HepG2 (cell line): ENCODE data around the gene CFAP92. TPM values are rescaled to one million over a fixed set of nuclear protein-coding genes. Genes with fewer than 3 reads are reported as not detected.
A peak's percentile ranks its signal among the peaks of the same experiment; 100 is the strongest.

ENCODE experiments used
- AFF4 ChIP-seq: sonication (generic); formaldehyde crosslinking; IDR thresholded peaks from 2 replicates; pipeline ENCODE4 v1.4.0; 2020; ENCODE audit warnings: missing genetic modification reagents
- AHR ChIP-seq: IDR thresholded peaks from 2 replicates; pipeline ENCODE4 v1.6.1; 2018; ENCODE audit warnings: missing genetic modification reagents, missing compliant biosample characterization
- ARHGAP35 ChIP-seq: sonication (generic); formaldehyde crosslinking; IDR thresholded peaks from 2 replicates; pipeline ENCODE4 v1.9.0; 2022; ENCODE audit warnings: mild to moderate bottlenecking, inconsistent platforms, moderate library complexity, missing genetic modification reagents, borderline replicate concordance
- ATM ChIP-seq: fragments of 450-650 bp; IDR thresholded peaks from 2 replicates; pipeline ENCODE4 v1.7.1; 2017; ENCODE audit warnings: mild to moderate bottlenecking, borderline replicate concordance
- CC2D1A ChIP-seq: sonication (generic); formaldehyde crosslinking; IDR thresholded peaks from 2 replicates; pipeline ENCODE4 v1.8.1; 2023; ENCODE audit warnings: mild to moderate bottlenecking, missing genetic modification reagents
- CSRNP2 ChIP-seq: sonication (generic); formaldehyde crosslinking; conservative IDR thresholded peaks from 2 replicates; pipeline ENCODE4 v1.8.0; 2022; ENCODE audit warnings: low read depth, missing genetic modification reagents
- ELF1 ChIP-seq: sonication (generic); formaldehyde crosslinking; IDR thresholded peaks from 2 replicates; pipeline ENCODE4 v1.4.0; 2020; ENCODE audit warnings: missing genetic modification reagents
- HBP1 ChIP-seq: IDR thresholded peaks from 2 replicates; pipeline ENCODE4 v1.6.1; 2016; ENCODE audit warnings: low read depth, control low read depth
- HMGXB4 ChIP-seq, 2 experiments: sonication (generic) in 1 of 2; formaldehyde crosslinking in 1 of 2; IDR thresholded peaks; 2 replicates each; pipeline versions ENCODE4 v1.4.0 to v1.6.1; 2018 to 2020; ENCODE audit warnings: missing genetic modification reagents in 2 of 2, borderline replicate concordance in 1 of 2, low read depth in 1 of 2, mild to moderate bottlenecking in 1 of 2, missing biosample characterization in 1 of 2
- KAT2B ChIP-seq: fragments of 150-350 bp; IDR thresholded peaks from 2 replicates; pipeline ENCODE4 v1.6.1; 2014; ENCODE audit warnings: low read depth, low read length, borderline replicate concordance
- MED13 ChIP-seq: sonication (generic); formaldehyde crosslinking; IDR thresholded peaks from 2 replicates; pipeline ENCODE4 v1.5.0; 2020; ENCODE audit warnings: missing genetic modification reagents
- MIXL1 ChIP-seq: IDR thresholded peaks from 2 replicates; pipeline ENCODE4 v1.6.1; 2016
- NCOA1 ChIP-seq: sonication (generic); formaldehyde crosslinking; IDR thresholded peaks from 2 replicates; pipeline ENCODE4 v1.9.0; 2021; ENCODE audit warnings: missing genetic modification reagents
- RFX3 ChIP-seq: IDR thresholded peaks from 2 replicates; pipeline ENCODE4 v1.6.1; 2016; ENCODE audit warnings: missing biosample characterization, missing genetic modification reagents
- ZNF263 ChIP-seq: sonication (generic); formaldehyde crosslinking; IDR thresholded peaks from 2 replicates; pipeline ENCODE4 v1.4.0; 2020; ENCODE audit warnings: missing genetic modification reagents
- ZNF335 ChIP-seq: sonication (generic); formaldehyde crosslinking; IDR thresholded peaks from 2 replicates; pipeline ENCODE4 v1.4.0; 2020; ENCODE audit warnings: missing genetic modification reagents
- ZNF580 ChIP-seq: IDR thresholded peaks from 2 replicates; pipeline ENCODE4 v1.6.1; 2016; ENCODE audit warnings: low read depth, borderline replicate concordance
- ZNF674 ChIP-seq: sonication (generic); formaldehyde crosslinking; IDR thresholded peaks from 2 replicates; pipeline ENCODE4 v1.5.0; 2020; ENCODE audit warnings: low read depth, mild to moderate bottlenecking, missing genetic modification reagents
- ZNF746 ChIP-seq: sonication (generic); formaldehyde crosslinking; IDR thresholded peaks from 2 replicates; pipeline ENCODE4 v1.8.0; 2022; ENCODE audit warnings: mild to moderate bottlenecking, missing genetic modification reagents
- ZNF780A ChIP-seq: sonication (generic); formaldehyde crosslinking; IDR thresholded peaks from 2 replicates; pipeline ENCODE4 v1.8.0; 2022; ENCODE audit warnings: mild to moderate bottlenecking, missing genetic modification reagents, moderate library complexity
- ZSCAN20 ChIP-seq: sonication (generic); formaldehyde crosslinking; IDR thresholded peaks from 2 replicates; pipeline ENCODE4 v1.4.0; 2020; ENCODE audit warnings: missing genetic modification reagents, mild to moderate bottlenecking, borderline replicate concordance
- polyA plus RNA-seq, 8 experiments: library from polyadenylated mRNA; depleted of rRNA in 3 of 8; stranded (reverse) in 7 of 8; unstranded in 1 of 8; fragments of >200 nt; fragmentation: Illumina TruSeq in 4 of 8; extraction: Trizol in 4 of 8; gene quantifications; 2 replicates each; pipeline versions ENCODE4 v1.2.1 to v1.2.3, GENCODE V29; 2011 to 2016; ENCODE audit warnings: low read depth in 4 of 8, missing spikeins in 1 of 8, mixed read lengths in 1 of 8; ENCODE audit not compliant: insufficient read depth in 1 of 8
- total RNA-seq, 5 experiments: library from RNA; depleted of rRNA; stranded (reverse); fragments of >200 nt; fragmentation: Illumina TruSeq; extraction: Trizol; gene quantifications; 2 replicates each; pipeline ENCODE4 v1.2.3, GENCODE V29; 2016; ENCODE audit warnings: low read depth in 1 of 5

The CFAP92 gene
- total and polyA plus RNA-seq, 2 of the 13 experiments (the other 11 are each of a cell fraction or from before 2014, with no cell fraction given): 0.18 to 0.46 TPM

- TF ChIP-seq MED13 (CRISPR knock-in tag) (peak; percentile 91), ZSCAN20 (CRISPR knock-in tag) (no peak; the same call in 1 of the 2 replicates), ZNF674 (peak; percentile 98), ZNF580 (CRISPR knock-in tag) (peak; percentile 99), ZNF780A (CRISPR knock-in tag) (no peak), CSRNP2 (CRISPR knock-in tag) (no peak; the same call in 1 of the 2 replicates), NCOA1 (CRISPR knock-in tag) (peak; percentile 82; the same call in 1 of the 2 replicates), MIXL1 (CRISPR knock-in tag) (peak; percentile 31; the same call in 1 of the 2 replicates), HBP1 (CRISPR knock-in tag) (peak; percentile 89), AFF4 (CRISPR knock-in tag) (no peak), RFX3 (no peak), ARHGAP35 (CRISPR knock-in tag) (peak; percentile 94), CC2D1A (CRISPR knock-in tag) (no peak), KAT2B (no peak), ZNF335 (CRISPR knock-in tag) (peak; percentile 95), AHR (0 out of 2 replicates have a peak, but pooled peaks have one; percentile 94), ELF1 (peak; percentile 82), ZNF263 (CRISPR knock-in tag) (peak; percentile 78), HMGXB4 (CRISPR knock-in tag; IDR thresholded peaks at IDR 0.05; ENCODE audit: borderline replicate concordance in 1 of 2, low read depth in 1 of 2) (peak; percentile 53 to 83; a peak in 3 of 4 replicates), ZNF746 (CRISPR knock-in tag) (peak; percentile 70), ATM (no peak)
These were observed 114.5 kb downstream of the CFAP92 start, which contains the start of gene ACAD9 (continued) for GRCh38 chr3:128879125-128879969.
